HG03558 (cell line): Measurements from ENCODE around the gene TAS1R1.

Experiments
- ATAC-seq: cut with Tn5 transposase; IDR thresholded peaks from one replicate; pipeline ENCODE4 v1.9.1; 2021; ENCODE audit warnings: moderate number of reproducible peaks; ENCODE audit not compliant: unreplicated experiment; ENCODE audit errors: extremely low read depth

Gene TAS1R1

GRCh38 chr1:6570100-6570499, 15.0 kb downstream of the TAS1R1 start:
- ATAC-seq = no peak

DNA sequence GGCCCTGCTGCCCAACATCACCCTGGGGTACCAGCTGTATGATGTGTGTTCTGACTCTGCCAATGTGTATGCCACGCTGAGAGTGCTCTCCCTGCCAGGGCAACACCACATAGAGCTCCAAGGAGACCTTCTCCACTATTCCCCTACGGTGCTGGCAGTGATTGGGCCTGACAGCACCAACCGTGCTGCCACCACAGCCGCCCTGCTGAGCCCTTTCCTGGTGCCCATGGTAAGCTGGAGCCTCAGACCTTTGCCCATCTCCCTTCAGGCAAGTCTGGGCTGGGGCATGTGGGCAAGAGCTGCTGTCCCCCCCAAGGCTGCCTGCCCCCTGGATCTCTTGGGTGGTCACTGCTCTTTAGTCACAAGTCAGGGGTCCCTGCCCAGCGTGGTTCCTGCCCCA, 15.9 kb downstream of the TAS1R1 start:
- no peak for ATAC-seq

DNA sequence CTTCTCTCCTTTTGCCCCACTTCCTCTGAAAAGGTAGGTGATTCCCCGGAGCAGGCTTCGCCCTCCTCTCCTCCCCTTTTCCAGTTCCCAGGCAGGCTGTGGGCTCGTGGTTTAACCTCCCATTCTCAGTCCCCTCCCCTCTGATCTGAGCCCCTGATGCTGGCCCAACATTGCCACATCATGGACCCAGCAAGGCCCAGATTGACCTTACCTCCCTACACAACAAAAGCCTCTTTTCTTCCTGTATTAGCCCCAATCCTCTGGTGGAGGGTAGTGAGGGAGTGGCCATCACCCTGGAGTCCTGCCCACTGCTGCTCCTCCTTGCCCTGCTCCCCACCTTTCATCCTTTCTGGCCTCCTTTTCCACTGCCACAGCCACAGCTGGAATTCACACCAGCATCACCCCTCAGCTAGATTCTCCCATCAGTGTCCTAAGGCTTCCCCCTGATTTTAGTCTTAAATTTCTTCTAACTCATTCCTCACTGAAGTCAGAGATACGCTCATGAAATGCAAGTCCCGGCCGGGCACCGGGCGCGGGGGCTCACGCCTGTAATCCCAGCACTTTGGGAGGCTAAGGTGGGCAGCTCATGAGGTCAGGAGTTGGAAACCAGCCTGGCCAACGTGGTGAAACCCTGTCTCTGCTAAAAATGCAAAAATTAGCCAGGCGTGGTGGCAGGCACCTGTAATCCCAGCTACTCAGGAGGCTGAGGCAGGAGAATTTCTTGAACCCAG, 17.7 kb downstream of the TAS1R1 start:
- no peak for ATAC-seq

- ATAC-seq = no peak
Measured at GRCh38 chr1:6574025-6574620, 19.0 kb downstream of the TAS1R1 start.

GRCh38 chr1:6574818-6575217, 19.7 kb downstream of the TAS1R1 start:
- ATAC-seq = no peak

DNA sequence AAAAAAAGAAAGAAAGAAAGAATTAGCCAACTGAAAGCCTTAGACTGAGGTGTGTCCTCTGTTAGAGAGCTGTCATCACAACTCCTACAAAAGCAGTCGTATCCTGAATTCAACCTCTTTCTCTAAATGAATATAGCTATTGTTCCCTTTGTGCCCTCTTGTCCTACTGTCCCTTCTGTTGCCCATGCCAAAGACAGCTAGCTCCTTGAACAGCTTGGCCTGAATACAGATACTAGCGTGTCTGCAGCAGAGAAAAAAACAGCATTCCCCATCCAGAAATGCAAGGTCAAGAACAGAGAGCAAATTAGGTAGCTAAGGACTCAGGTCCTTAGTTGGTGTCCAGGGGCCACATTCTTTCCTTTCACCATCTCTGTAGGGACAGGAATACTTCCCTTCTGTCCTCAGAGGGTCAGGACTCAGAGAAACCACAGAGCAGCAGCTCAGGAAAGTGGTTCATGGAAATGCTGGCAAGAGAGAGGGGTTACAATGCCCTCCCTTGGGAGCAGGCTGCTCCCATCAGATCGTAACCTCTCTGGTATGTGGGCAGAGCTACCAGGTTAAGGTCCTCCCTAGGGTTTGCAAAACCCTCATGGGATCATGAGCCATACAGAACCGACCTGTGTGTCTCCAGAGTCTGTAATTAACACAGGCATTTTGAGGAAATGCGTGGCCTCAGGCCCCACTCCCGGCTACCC, 22.9 kb downstream of the TAS1R1 start:
- ATAC-seq = no peak

GRCh38 chr1:6578624-6579373, 23.7 kb downstream of the TAS1R1 start:
- ATAC-seq = no peak

GRCh38 chr1:6579374-6580118, 24.4 kb downstream of the TAS1R1 start, which contains the start of gene ZBTB48:
ZBTB48 (plus strand) TSS chr1:6579994; CDS start chr1:6580610, 616 bp downstream.
- peak; percentile 92 for ATAC-seq

DNA sequence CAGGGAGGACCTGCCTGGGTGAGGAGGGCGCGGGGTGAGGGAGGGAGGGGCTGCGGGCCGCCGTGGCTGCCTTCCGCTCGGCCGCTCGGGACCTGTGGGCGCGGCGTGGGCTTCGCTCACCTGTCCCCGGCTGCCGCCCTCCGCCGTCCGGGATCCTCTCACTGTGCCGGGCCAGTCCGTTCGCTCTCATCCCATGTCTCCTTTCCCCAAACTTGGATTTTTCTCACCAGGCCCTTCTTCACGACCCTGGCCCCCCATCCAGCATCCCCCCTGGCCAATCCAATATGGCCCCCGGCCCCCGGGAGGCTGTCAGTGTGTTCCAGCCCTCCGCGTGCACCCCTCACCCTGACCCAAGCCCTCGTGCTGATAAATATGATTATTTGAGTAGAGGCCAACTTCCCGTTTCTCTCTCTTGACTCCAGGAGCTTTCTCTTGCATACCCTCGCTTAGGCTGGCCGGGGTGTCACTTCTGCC, 25.0 kb downstream of the TAS1R1 start:
- no peak for ATAC-seq

DNA sequence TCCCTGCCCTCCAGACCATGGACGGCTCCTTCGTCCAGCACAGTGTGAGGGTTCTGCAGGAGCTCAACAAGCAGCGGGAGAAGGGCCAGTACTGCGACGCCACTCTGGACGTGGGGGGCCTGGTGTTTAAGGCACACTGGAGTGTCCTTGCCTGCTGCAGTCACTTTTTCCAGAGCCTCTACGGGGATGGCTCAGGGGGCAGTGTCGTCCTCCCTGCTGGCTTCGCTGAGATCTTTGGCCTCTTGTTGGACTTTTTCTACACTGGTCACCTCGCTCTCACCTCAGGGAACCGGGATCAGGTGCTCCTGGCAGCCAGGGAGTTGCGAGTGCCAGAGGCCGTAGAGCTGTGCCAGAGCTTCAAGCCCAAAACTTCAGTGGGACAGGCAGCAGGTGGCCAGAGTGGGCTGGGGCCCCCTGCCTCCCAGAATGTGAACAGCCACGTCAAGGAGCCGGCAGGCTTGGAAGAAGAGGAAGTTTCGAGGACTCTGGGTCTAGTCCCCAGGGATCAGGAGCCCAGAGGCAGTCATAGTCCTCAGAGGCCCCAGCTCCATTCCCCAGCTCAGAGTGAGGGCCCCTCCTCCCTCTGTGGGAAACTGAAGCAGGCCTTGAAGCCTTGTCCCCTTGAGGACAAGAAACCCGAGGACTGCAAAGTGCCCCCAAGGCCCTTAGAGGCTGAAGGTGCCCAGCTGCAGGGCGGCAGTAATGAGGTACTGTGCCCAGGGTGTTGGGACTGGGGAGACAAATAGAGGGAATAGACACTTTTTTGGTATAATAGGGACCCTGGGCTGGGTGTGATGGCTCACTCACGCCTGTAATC, 25.7 kb downstream of the TAS1R1 start:
- ATAC-seq = no peak

GRCh38 chr1:6581561-6582305, 26.6 kb downstream of the TAS1R1 start:
- no peak for ATAC-seq

DNA sequence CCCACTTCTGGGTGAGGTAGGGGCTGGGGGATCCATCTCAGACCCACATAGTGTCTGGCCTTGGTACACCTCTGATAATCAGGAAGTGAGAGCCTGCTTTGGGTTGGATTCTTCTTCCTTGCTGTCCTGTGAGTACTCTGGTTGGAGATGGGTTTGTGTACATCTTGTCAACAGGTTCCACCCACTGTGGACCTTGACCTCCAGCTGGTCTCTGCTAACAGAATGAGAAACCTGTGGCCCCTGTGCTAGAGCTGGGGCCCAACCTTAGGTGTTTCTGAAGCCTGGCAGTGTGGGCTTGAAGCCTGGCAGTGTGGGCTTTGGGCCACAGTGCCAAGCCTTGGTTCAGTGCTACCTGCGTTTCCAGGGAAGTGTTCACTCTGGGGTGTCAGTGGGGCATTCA, 27.3 kb downstream of the TAS1R1 start:
- ATAC-seq = no peak

DNA sequence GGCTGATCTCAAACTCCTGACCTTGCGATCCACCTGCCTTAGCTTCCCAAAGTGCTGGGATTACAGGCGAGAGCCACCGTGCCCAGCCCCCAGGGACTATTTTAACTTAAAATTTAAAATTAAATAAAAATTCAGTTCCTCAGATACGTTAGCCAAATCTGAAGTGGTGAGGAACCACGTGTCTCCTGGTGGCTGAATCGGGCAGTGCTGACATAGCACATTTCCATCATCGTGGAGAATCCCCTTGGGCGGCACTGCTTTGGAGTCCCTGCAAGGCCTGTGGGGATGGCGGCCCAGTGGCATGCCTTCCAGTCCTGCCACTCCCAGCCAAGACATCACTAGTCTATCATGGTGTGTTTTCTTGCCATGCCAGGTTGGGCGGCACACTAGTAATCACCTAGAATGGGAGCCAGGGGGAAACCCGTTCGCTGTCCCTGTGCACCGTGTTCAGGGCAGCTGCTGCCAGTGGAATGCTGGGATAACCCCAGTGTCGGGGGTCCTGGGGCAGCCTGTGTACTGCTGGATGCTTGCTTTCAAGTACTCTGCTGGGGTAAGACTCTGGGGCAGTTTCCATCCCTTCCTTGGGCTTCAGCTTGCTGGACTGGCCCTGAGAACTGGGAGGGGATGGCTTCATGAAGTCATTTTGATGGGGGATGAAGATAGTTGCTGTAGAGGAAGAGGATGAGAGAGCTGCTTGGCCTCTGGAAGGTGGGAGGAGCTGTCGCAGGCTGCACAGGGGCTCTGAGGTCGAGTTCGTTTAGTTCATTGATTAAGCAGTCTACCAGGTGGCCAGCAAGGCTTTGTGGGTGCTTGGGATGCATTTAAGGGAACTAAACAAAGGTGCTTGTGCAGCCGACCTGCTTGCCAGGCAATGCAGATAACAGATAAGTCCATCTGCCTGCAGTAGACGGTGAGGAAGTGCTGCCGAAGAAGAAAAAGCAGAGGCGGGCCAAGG, 29.3 kb downstream of the TAS1R1 start:
- ATAC-seq = no peak

DNA sequence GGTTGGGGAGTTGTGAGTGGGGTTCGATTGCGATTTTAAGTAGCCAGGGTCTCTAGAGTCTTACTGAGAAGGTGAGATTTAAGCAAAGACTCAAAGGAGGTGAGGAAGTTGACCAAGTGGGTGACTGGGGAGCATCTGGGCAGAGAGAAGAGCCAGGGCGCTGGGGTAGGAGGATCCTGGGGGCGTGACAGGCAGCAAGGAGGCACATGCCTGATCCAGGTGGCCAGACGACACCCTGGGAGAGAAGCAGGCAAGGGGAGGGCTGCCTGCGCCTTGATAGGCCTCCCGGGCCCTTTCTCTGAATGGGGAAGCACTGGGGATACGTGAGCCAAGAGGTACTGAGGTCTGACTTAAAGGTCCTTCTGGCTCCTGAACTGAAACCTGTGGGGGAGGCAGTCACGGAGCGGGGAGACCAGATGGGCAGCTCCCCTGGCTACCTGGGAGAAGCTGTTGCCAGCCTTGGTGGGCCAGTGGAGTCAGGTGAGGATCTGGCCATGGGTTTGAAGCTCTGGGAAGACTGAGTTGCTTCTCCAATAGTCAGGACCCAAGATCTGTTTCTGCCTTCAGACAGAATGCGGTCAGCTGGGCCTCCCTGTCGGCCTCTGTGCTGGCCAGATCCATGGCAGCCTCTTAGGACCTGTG, 30.1 kb downstream of the TAS1R1 start:
- no peak for ATAC-seq

DNA sequence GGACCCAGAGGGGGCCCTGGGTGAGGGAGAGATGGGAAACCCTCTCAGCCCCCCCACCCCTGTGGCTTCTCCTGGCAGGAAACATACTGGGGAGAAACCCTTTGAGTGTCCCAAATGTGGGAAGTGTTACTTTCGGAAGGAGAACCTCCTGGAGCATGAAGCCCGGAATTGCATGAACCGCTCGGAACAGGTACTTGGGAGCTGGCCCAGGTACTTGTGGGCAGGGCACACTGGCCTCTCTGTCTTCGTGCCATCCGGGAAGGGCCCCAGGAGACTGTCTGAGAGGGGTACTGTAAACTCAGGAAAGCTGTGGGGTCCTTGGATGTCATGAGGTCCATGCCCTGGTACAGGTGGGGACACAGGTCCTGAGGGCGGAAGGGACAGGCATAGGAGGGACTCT, 30.7 kb downstream of the TAS1R1 start:
- no peak for ATAC-seq

GRCh38 chr1:6586404-6586816, 31.3 kb downstream of the TAS1R1 start:
- no peak for ATAC-seq
